ENCODE data around the gene LMBRD2.

The LMBRD2 gene

GRCh38 chr5:36164461-36164860 is 12.8 kb upstream of the LMBRD2 start:
- Histone ChIP-seq H3K27ac (ENCODE audit: poor library complexity, severe bottlenecking) (no peak overlapping the region), H3K27me3 (ENCODE audit: insufficient read depth, poor library complexity, severe bottlenecking) (no peaks in the 10 kb centered on the region), H3K9me3 (ENCODE audit: severe bottlenecking) (no peaks in the 10 kb centered on the region), H3K4me3 (ENCODE audit: severe bottlenecking) (no peak overlapping the region), H3K36me3 (ENCODE audit: low read depth) (peaks cover 98% of the 10 kb centered on the region), H3K4me1 (ENCODE audit: insufficient read depth, poor library complexity, severe bottlenecking) (peaks cover 9% of the 10 kb centered on the region)
- no peak for DNase-seq (ENCODE audit: low spot score)
- no peak for TF ChIP-seq CTCF (IDR thresholded peaks at IDR 0.05; ENCODE audit: poor library complexity, severe bottlenecking)
- ATAC-seq (ENCODE audit: low read depth): no peak

GRCh38 chr5:36162810-36163486 is 11.3 kb upstream of the LMBRD2 start:
- Histone ChIP-seq H3K27ac (ENCODE audit: poor library complexity, severe bottlenecking) (no peak overlapping the region), H3K4me1 (ENCODE audit: insufficient read depth, poor library complexity, severe bottlenecking) (peaks cover 9% of the 10 kb centered on the region), H3K4me3 (ENCODE audit: severe bottlenecking) (no peak overlapping the region), H3K9me3 (ENCODE audit: severe bottlenecking) (no peaks in the 10 kb centered on the region), H3K27me3 (ENCODE audit: insufficient read depth, poor library complexity, severe bottlenecking) (no peaks in the 10 kb centered on the region), H3K36me3 (ENCODE audit: low read depth) (peaks cover 100% of the 10 kb centered on the region)
- DNase-seq (ENCODE audit: low spot score): no peak
- no peak for TF ChIP-seq CTCF (IDR thresholded peaks at IDR 0.05; ENCODE audit: poor library complexity, severe bottlenecking)
- no peak for ATAC-seq (ENCODE audit: low read depth)

- H3K4me3 ChIP-seq (ENCODE audit: severe bottlenecking): no peak overlapping the region
- peak overlapping the region; percentile 42 for H3K27ac ChIP-seq (ENCODE audit: poor library complexity, severe bottlenecking)
- TF ChIP-seq CTCF (IDR thresholded peaks at IDR 0.05; ENCODE audit: poor library complexity, severe bottlenecking): no peak
- DNase-seq (ENCODE audit: low spot score) (no peak), ATAC-seq (ENCODE audit: low read depth) (peak; percentile 30; the same call in 1 of the 3 replicates)
- no peaks in the 10 kb centered on the region for H3K9me3 ChIP-seq (ENCODE audit: severe bottlenecking)
- peaks cover 18% of the 10 kb centered on the region for H3K4me1 ChIP-seq (ENCODE audit: insufficient read depth, poor library complexity, severe bottlenecking)
- H3K36me3 ChIP-seq (ENCODE audit: low read depth): peaks cover 100% of the 10 kb centered on the region
- H3K27me3 ChIP-seq (ENCODE audit: insufficient read depth, poor library complexity, severe bottlenecking): no peaks in the 10 kb centered on the region
Measured at GRCh38 chr5:36161361-36161760, 9.7 kb upstream of the LMBRD2 start.

GRCh38 chr5:36160617-36161016 is 8.9 kb upstream of the LMBRD2 start:
- Histone ChIP-seq H3K4me1 (ENCODE audit: insufficient read depth, poor library complexity, severe bottlenecking) (peaks cover 24% of the 10 kb centered on the region), H3K36me3 (ENCODE audit: low read depth) (peaks cover 98% of the 10 kb centered on the region), H3K27ac (ENCODE audit: poor library complexity, severe bottlenecking) (peak overlapping the region; percentile 42), H3K4me3 (ENCODE audit: severe bottlenecking) (no peak overlapping the region), H3K9me3 (ENCODE audit: severe bottlenecking) (no peaks in the 10 kb centered on the region), H3K27me3 (ENCODE audit: insufficient read depth, poor library complexity, severe bottlenecking) (no peaks in the 10 kb centered on the region)
- DNase-seq (ENCODE audit: low spot score): no peak
- TF ChIP-seq CTCF (IDR thresholded peaks at IDR 0.05; ENCODE audit: poor library complexity, severe bottlenecking): no peak
- no peak for ATAC-seq (ENCODE audit: low read depth)

GRCh38 chr5:36158144-36158543 is 6.5 kb upstream of the LMBRD2 start:
- no peak for DNase-seq (ENCODE audit: low spot score)
- Histone ChIP-seq H3K27ac (ENCODE audit: poor library complexity, severe bottlenecking) (no peak overlapping the region), H3K4me1 (ENCODE audit: insufficient read depth, poor library complexity, severe bottlenecking) (peaks cover 39% of the 10 kb centered on the region), H3K36me3 (ENCODE audit: low read depth) (peaks cover 98% of the 10 kb centered on the region), H3K4me3 (ENCODE audit: severe bottlenecking) (no peak overlapping the region), H3K27me3 (ENCODE audit: insufficient read depth, poor library complexity, severe bottlenecking) (no peaks in the 10 kb centered on the region), H3K9me3 (ENCODE audit: severe bottlenecking) (no peaks in the 10 kb centered on the region)
- no peak for ATAC-seq (ENCODE audit: low read depth)
- no peak for TF ChIP-seq CTCF (IDR thresholded peaks at IDR 0.05; ENCODE audit: poor library complexity, severe bottlenecking)
